Nephron progenitor cell (in vitro differentiated cells): Measurements from ENCODE around the gene FAM151A.
"Not testable (repeated sequence)": the region's sequence is repeated elsewhere in the genome, so short reads cannot be mapped to it uniquely, and the experiment has no call there.

ENCODE experiments used
- DNase-seq: peaks from one replicate; pipeline ENCODE4 v3.0.0; 2021
- H3K27ac Mint-ChIP-seq: 2 replicates; pipeline ENCODE4 v1.8.0; 2021; ENCODE audit warnings: mild to moderate bottlenecking, moderate library complexity, mixed read lengths
- H3K27me3 Mint-ChIP-seq: 2 replicates; pipeline ENCODE4 v1.8.0; 2021; ENCODE audit warnings: mild to moderate bottlenecking, low read depth, mixed read lengths; ENCODE audit not compliant: poor library complexity
- H3K36me3 Mint-ChIP-seq: 2 replicates; pipeline ENCODE4 v1.8.0; 2021; ENCODE audit warnings: low read depth, mixed read lengths
- H3K4me1 Mint-ChIP-seq: 2 replicates; pipeline ENCODE4 v1.8.0; 2021; ENCODE audit warnings: mixed read lengths
- H3K4me3 Mint-ChIP-seq: 2 replicates; pipeline ENCODE4 v1.8.0; 2021; ENCODE audit warnings: mild to moderate bottlenecking, moderate library complexity, mixed read lengths
- H3K9me3 Mint-ChIP-seq: 2 replicates; pipeline ENCODE4 v1.8.0; 2021; ENCODE audit warnings: mild to moderate bottlenecking, moderate library complexity, mixed read lengths
- CTCF ChIP-seq: fragments of 200-600 bp; sonication (generic); IDR thresholded peaks from 2 replicates; pipeline ENCODE4 v1.5.0; 2021; ENCODE audit warnings: antibody characterized with exemption

The FAM151A gene

GRCh38 chr1:54643736-54644135 lies 20.4 kb upstream of the FAM151A start:
- TF ChIP-seq CTCF, result no peak
- Mint-ChIP-seq H3K9me3 (peaks cover 46% of the 10 kb centered on the region), H3K36me3 (peaks cover 11% of the 10 kb centered on the region), H3K4me1 (peaks cover 42% of the 10 kb centered on the region), H3K4me3 (no peak overlapping the region), H3K27ac (no peak overlapping the region), H3K27me3 (peaks cover 20% of the 10 kb centered on the region)
- DNase-seq, result no peak

GRCh38 chr1:54640863-54641836 lies 17.8 kb upstream of the FAM151A start, which contains the start of gene MROH7:
MROH7 (plus strand) TSS chr1:54641786; CDS start chr1:54652927, 11,141 bp downstream.
- Mint-ChIP-seq H3K27me3 (peaks cover 28% of the 10 kb centered on the region), H3K4me3 (no peak within 1 kb of the TSS), H3K4me1 (peaks cover 39% of the 10 kb centered on the region), H3K36me3 (peaks cover 11% of the 10 kb centered on the region), H3K27ac (peak within 1 kb of the TSS; percentile 32), H3K9me3 (peaks cover 47% of the 10 kb centered on the region)
- no peak for DNase-seq
- TF ChIP-seq CTCF, result no peak

- no peak overlapping the region for H3K27ac Mint-ChIP-seq
- DNase-seq, result no peak
- H3K36me3 Mint-ChIP-seq, result peaks cover 11% of the 10 kb centered on the region
- peaks cover 25% of the 10 kb centered on the region for H3K27me3 Mint-ChIP-seq
- peaks cover 47% of the 10 kb centered on the region for H3K9me3 Mint-ChIP-seq
- no peak overlapping the region for H3K4me3 Mint-ChIP-seq
- TF ChIP-seq CTCF, result no peak
- peaks cover 42% of the 10 kb centered on the region for H3K4me1 Mint-ChIP-seq
Measured at GRCh38 chr1:54640361-54640760, 17.0 kb upstream of the FAM151A start.

- Mint-ChIP-seq H3K27ac (peak overlapping the region; percentile 16), H3K9me3 (peaks cover 20% of the 10 kb centered on the region), H3K27me3 (peaks cover 22% of the 10 kb centered on the region), H3K4me1 (peaks cover 41% of the 10 kb centered on the region)
- DNase-seq, H3K36me3 Mint-ChIP-seq, H3K4me3 Mint-ChIP-seq: not testable (repeated sequence)
Measured at GRCh38 chr1:54636461-54637446, 13.4 kb upstream of the FAM151A start.

- H3K27ac Mint-ChIP-seq, DNase-seq, H3K36me3 Mint-ChIP-seq, H3K4me3 Mint-ChIP-seq: not testable (repeated sequence)
- Mint-ChIP-seq H3K9me3 (peaks cover 26% of the 10 kb centered on the region), H3K4me1 (peaks cover 41% of the 10 kb centered on the region), H3K27me3 (peaks cover 18% of the 10 kb centered on the region)
Measured at GRCh38 chr1:54635804-54636203, 12.5 kb upstream of the FAM151A start.

GRCh38 chr1:54627196-54627595 lies 3.9 kb upstream of the FAM151A start:
- peaks cover 13% of the 10 kb centered on the region for H3K9me3 Mint-ChIP-seq
- peaks cover 3% of the 10 kb centered on the region for H3K27me3 Mint-ChIP-seq
- H3K4me3 Mint-ChIP-seq, result no peak overlapping the region
- no peak for TF ChIP-seq CTCF
- H3K4me1 Mint-ChIP-seq, result peaks cover 33% of the 10 kb centered on the region
- no peak overlapping the region for H3K27ac Mint-ChIP-seq
- no peak for DNase-seq
- peaks cover 4% of the 10 kb centered on the region for H3K36me3 Mint-ChIP-seq
